CMK (cell line): Measurements from ENCODE around the gene APOL5.
"Not testable (repeated sequence)": the region's sequence is repeated elsewhere in the genome, so short reads cannot be mapped to it uniquely, and the experiment has no call there.

Experiments
- DNase-seq: peaks from one replicate; pipeline ENCODE4 v3.0.0-alpha.2; 2010; ENCODE audit warnings: low read depth

APOL5 gene, protein sequence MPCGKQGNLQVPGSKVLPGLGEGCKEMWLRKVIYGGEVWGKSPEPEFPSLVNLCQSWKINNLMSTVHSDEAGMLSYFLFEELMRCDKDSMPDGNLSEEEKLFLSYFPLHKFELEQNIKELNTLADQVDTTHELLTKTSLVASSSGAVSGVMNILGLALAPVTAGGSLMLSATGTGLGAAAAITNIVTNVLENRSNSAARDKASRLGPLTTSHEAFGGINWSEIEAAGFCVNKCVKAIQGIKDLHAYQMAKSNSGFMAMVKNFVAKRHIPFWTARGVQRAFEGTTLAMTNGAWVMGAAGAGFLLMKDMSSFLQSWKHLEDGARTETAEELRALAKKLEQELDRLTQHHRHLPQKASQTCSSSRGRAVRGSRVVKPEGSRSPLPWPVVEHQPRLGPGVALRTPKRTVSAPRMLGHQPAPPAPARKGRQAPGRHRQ

GRCh38 chr22:35717572-35717971 lies at the start of gene APOL5:
APOL5 (plus strand) TSS chr22:35717872; CDS start chr22:35717872, 0 bp downstream.
- DNase-seq, result no peak

DNA sequence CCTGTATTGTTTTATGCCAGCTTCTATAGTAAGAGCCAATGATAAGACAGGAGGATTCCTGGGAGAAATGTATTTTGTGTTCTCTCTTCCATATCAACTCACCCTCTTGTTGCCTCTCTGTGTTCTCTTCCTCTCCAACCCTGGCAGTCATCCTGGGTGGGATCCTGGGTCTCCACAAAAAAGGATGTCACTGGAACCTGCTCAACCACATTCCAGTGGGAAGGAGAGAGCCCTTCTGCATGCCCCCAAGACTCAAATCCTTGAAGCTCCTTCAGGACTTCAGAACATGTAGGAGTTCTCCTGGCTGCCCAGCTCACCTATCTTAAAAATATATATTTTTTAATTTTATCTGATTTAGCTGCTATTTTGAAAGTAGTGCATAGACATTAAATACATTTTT lies 43.3 kb upstream of the APOL5 start:
- no peak for DNase-seq

DNA sequence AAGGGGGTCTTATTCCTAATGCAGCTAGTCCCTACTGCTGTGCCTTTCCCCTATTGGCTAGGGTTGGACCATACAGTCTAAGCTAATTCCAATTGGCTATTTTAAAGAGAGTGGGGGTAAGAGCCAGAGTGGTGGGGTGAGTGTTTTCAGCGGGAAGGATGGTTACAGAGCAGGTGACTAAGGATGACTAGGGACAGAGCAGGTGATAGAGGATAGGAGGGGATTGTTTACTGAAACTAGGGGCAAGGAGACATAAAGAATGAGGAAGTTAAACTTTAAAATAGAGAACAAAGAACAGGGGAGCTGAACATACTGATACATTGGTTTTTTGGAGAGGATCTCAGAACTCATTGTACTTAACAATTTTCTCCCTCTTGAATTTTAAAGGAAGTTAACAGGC lies 41.6 kb upstream of the APOL5 start:
- DNase-seq, result not testable (repeated sequence)

DNA sequence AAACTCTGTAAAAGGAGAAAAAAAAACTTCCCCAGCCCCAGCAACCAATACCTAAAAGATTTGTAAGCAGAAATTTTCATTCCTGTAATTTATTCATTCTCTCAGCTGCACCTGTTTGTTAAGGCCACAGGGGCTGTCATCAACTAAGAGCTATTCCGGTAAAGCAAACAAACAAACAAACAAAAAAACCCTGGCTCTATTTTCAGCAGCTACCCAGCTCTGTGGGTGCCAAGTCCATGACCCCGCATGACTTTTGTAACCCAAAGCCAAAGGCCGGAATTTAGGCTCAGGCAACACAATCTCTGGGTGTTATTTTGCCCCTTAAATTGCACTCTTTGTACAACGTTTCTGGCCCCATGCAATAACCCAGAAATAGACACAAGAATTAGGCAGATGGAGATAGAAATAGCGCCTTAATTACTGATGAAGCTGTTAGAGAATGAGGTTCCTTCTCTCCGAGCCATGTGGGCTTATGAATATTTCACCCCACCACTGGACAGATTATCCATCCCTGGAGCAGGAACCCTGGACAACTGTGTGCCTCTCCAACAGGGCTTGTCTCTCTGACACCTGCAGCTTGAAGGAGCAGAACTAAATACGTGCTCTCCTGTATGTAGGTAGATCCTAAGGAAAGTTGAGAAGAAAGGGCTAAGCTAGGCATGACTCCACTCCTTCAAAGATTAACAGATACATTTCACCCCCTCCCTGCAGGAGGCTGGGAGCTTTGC lies 40.0 kb upstream of the APOL5 start:
- no peak for DNase-seq

DNA sequence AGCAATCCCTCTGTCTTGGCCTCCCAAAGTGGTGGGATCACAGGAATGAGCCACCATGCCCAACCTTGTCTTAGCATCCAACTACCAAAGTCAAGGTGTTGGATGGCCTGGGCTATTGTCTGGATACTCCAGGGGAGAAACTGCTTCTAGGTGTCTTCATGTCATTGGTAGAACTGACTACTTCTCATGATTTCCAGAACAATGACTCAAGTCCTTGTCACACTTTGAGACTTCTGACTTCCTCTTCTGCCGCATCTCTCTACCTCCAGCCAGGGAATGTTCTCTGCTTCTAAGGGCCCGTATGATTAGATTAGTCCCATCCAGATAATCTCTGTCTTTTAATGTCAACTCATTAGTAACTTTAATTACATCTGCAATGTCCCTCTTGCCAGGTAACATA lies 38.8 kb upstream of the APOL5 start:
- no peak for DNase-seq

DNA sequence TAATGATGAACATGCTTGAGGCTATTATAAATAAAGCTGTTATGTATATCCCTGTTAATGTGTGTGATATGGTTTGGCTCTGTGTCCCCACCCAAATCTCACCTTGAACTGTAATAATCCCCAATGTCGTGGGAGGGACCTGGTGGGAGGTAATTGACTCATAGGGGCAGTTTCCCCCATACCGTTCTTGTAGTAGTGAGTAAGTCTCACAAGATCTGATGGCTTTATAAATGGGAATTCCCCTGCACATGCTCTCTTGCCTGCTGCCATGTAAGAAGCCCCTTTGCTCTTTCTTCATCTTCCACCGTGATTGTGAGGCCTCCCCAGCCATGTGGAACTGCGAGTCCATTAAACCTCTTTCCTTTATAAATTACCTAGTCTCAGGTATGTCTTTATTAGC lies 38.2 kb upstream of the APOL5 start:
- DNase-seq, result not testable (repeated sequence)

DNA sequence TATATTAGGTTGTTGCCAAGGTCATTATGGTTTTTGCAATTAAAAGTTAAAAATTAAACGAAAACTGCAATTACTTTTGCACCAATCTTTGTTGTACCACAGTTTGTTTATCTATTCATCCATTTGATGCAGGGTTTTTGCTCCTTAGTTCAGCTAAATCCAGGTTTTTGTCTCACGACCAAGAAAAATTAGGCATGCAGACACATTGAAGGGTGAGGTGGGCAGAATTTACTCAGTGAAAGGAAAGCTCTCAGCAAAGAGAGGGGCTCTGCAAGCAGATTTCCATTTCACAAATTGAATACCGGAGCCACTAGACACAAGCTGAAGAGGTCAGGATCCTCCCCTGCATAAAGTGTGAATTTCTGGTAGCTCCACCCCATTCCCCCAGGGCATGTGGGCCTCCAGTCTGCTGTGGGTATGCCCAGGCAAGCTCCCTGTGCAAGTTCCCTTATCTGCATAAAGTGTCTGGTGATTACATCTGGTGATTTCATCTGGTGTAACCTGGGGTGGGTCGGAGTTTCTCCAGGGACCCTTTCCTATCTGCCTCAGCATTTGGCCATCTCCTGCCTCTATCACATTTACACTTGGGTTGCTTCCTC lies 36.1 kb upstream of the APOL5 start:
- no peak for DNase-seq

DNA sequence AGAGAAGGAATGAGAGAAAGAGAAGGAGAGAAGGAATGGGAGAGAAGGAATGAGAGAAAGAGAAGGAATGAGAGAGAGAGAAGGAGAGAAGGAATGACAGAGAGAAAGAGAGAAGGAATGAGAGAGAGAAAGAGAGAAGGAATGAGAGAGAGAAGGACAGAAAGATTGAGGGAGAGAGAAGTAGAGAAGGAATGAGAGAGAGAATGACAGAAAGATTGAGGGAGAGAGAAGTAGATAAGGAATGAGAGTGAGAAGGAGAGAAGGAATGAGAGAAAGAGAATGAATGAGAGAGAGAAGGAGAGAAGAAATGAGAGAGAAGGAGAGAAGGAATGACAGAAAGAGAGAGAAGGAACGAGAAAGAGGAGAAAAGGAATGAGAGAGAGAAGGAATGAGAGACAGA lies 34.1 kb upstream of the APOL5 start:
- DNase-seq, result no peak

DNA sequence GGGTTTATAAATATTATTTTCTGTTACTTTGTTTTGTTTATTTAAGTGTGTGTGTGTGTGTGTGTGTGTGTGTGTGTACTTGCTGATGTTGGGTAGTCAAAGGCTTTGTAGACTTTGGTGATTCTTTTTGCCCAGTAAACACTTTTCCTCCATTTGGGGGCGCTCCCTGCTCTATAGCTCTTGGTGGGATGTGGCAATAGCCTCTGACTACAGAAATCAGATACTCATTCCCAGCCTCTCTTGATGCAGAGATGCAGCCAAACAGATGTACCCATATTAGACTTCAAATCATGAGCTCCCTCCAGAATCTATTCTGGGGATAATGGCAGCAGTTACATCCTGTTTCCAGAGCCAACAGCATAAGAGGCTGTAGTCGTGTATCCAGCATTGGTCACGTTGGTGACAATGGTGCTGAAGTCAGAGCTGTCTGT lies 33.4 kb upstream of the APOL5 start:
- DNase-seq, result no peak

DNA sequence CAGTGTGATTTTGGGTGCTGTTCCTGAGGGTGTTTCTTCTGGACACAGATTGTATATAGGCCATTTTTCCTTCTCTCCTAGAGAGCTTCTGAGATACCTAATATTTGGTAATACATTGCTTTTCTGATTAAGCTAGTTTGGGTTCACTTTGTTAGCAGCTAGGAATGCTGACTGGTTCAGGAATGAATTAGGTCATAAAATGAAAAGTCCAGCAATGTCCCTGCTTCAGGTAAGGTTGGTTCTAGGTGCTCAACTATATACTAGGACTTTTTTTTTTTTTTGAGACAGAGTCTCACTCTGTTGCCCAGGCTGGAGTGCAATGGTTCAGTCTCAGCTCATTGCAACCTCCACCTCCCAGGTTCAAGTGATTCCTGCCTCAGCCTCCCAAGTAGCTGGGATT lies 32.9 kb upstream of the APOL5 start:
- no peak for DNase-seq

GRCh38 chr22:35685731-35686130 lies 31.9 kb upstream of the APOL5 start:
- no peak for DNase-seq

DNA sequence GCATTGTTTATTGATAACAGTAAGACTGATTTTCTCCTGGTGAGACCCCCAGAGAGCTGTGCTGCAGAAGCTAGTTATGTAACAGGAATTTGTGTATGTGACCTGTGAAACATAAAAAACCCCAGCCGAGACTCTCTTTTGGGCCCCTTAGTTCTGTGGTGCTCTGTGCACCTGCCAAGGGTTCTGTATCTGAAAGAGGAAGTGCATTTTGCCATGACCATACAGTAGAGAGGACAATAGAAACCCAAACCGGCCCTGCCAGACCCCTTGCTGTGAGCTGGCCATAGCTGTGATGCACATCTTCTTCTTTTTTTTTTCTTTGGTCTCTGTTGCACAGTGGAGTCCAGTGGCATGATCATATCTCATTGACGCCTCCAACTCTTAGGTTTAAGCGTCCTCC lies 31.4 kb upstream of the APOL5 start:
- no peak for DNase-seq

DNA sequence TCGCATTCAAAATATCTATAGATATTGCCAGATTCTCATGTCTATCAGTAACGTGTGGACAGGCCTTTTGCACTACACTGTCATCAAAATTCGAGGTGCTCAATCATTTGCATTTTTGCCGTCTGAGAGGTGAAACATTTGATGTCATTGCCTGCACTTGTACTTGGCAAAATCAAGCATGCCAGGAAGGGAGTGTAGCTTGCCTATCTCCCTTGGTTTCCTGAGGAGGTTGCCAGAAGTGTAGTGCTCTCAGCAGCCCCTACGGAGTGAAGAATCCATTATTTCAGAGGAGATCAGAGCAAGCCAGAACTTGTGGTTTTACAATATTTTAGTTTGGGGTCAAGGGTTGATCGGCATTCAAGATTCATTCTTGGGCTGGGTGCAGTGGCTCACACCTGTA lies 30.2 kb upstream of the APOL5 start:
- DNase-seq, result no peak

DNA sequence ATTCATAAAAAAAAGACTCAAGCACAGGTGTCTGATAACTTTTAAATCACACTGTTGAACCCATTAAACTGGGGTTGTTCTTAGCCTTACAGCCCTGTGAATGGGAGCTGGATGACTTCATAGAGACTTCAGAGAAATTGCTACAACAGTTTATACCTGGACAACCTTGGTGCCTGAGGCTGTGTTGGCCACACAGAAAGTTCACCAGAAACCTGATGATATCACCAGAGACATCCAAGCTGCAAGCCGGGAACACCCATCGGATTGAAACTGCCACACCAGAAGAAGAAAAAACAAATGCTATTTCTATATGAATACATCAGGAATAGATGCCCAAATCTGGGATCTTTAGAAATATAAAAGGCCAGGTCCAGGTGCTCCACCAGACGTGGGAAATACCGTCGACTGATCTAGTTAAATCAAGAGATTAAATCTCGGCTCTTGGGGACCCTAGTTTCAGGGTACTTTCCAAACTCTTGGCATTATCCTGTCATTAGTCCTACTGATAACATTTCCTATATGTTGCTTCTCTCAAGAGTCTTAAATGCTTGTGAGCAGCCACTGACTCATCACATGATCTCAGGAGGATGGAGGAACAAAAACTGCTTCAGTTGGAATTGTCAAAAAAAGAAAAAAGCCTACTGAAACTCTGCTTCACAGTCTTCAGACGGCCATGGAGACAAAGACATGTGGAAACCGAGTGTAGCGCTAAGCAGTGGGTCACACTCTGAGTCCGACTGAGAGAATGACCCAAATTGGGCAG lies 28.6 kb upstream of the APOL5 start:
- DNase-seq, result no peak

DNA sequence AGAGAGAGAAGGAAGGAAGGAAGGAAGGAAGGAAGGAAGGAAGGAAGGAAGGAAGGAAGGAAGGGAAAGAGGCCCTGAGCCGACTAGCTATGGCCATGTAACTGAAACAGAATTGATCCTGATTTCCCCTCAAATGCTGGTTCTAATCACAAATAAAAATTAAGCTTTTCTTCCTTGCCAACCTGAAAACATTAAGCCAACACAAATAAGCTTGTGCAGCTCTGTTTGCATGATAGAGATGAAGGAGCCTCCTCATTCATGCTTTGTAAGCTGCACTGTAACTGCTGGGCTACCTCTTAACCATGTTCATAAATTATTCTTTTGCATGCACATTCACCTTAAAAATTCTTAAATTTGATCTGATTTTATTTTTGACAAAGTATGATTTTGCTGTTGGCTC lies 27.7 kb upstream of the APOL5 start:
- DNase-seq, result no peak

- DNase-seq, result no peak
These were observed 22.5 kb upstream of the APOL5 start for GRCh38 chr22:35695202-35695601.

DNA sequence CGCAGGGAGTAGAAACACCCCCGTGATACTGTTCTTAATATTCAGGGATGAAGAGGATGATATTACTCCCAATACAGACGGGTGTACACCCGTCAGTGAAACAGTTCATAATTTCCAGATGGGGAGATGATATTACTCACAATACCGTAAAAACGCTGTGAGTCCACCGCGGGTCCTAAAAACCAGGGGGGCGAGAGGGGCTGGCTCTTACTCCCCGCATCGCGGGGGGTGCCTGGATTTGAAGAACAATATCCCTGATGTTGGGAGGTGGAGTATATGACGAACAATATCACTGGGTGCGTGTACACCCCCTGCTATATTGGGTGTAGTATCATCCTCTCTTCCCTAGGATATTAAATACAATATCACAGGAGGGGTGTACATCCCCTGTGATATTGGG lies 20.5 kb upstream of the APOL5 start:
- DNase-seq, result no peak

DNA sequence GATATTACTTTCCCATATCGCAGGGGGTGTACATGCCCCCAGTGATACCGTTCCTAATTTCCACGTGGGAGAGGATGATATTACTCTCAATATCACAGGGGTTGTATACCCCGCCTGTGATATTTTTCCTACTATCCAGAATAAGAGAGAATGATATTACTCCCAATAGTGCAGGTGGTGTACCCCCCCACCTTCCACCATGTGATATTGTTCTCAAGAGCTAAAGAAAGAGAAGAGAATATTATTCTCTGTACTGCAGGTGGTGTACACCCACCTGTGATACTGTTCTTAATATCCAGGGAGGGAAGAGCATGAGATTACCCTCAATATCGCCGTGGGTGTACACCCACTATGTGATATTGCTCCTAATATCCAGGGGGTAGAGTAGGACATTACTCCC lies 17.8 kb upstream of the APOL5 start:
- DNase-seq, result not testable (repeated sequence)

- DNase-seq, result no peak
These were observed 13.6 kb upstream of the APOL5 start for GRCh38 chr22:35703861-35704584.

DNA sequence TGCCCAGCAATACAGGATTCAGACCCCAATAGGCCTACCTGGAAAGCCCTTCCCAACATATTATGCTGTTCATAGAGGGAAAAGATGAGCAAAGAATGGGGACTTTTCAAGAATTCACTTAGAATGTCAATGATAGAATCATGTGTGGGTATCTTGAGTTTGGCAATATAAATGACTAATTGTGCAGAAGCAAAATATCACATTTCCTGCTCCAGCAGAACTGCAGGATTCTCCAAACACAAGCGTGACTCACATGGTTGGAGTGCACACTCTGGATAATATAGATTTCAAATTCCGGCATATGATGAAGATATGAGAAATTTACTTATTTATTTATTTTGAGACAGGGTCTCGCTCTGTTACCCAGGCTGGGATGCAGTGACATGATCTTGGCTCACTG lies 12.5 kb upstream of the APOL5 start:
- DNase-seq, result no peak

DNA sequence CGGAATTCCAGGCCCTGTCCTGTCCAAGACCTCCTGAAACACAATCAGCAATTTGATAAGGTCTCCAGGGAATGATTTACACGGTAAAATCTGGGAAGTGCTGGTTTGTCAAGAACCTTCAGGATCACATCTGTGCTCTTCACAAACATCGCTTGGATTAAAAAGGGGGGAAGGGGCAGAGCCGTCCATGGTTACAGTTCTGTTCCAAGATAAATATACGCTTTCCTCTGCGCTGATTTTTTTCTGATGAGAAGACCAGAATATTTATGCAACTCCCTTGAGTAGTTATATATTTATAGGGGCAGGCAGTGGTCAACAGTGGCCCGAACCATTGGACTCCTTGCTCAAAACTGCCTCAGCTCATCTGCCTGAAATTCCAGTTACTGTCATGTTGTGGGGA lies 9.2 kb upstream of the APOL5 start:
- no peak for DNase-seq

DNA sequence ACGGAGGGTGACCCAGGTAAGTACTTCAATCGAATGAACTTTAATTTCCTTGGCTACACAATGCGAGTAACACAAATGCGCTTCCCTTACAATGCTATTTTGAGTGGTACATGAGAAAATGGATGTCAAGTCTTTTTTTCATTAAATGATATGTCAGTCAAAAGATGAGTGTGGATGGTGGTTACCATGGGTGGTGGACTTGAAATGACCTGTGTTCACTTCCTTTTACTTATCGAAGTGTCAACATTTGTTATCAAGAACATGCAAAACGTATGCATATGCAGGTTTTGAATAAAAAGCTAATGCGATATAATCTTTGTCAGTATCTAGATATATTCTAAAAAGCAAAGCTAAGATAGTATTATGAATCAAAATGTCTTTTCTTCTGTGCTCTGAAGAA lies 8.8 kb upstream of the APOL5 start:
- DNase-seq, result no peak
